Activated naive CD4-positive, alpha-beta T cell treated with anti-CD3 and anti-CD28 coated beads for 36 hours (primary cell): ENCODE data around the gene DNAH3. TPM values are rescaled to one million over a fixed set of nuclear protein-coding genes. Genes with fewer than 3 reads are reported as not detected.
"Not testable (repeated sequence)": the region's sequence is repeated elsewhere in the genome, so short reads cannot be mapped to it uniquely, and the experiment has no call there.

Source experiments
- CTCF ChIA-PET: fragments of 350-600 bp; sonication (Branson Sonifier 250); formaldehyde crosslinking; loops from one replicate; lab custom pipeline; 2021; ENCODE audit warnings: antibody characterized with exemption; lab: Charles Lee
- DNase-seq: peaks from one replicate; pipeline ENCODE4 v3.0.0-alpha.2; 2020
- H3K27ac Mint-ChIP-seq: one replicate; pipeline ENCODE4 v1.8.0; 2021; ENCODE audit warnings: mild to moderate bottlenecking, mixed read lengths
- H3K27me3 Mint-ChIP-seq: one replicate; pipeline ENCODE4 v1.8.0; 2021; ENCODE audit warnings: low read depth, mixed read lengths
- H3K36me3 Mint-ChIP-seq: one replicate; pipeline ENCODE4 v1.8.0; 2021; ENCODE audit warnings: low read depth, mixed read lengths
- H3K4me1 Mint-ChIP-seq: one replicate; pipeline ENCODE4 v1.8.0; 2021; ENCODE audit warnings: low read depth, mixed read lengths
- H3K4me3 Mint-ChIP-seq: one replicate; pipeline ENCODE4 v1.8.0; 2021; ENCODE audit warnings: mild to moderate bottlenecking, moderate library complexity, mixed read lengths
- H3K9me3 Mint-ChIP-seq: one replicate; pipeline ENCODE4 v1.8.0; 2021; ENCODE audit warnings: mixed read lengths
- intact Hi-C: fragments of 100-400 bp; cut with micrococcal nuclease; formaldehyde crosslinking; loops from one replicate; pipeline ENCODE4 v1.15.1; 2023
- total RNA-seq, 2 experiments: library from RNA; stranded (reverse); gene quantifications; one replicate each; pipeline ENCODE4 v1.2.3, GENCODE V29; 2021

The DNAH3 gene
- total RNA-seq, 2 experiments from 2014 or later = not detected

DNA sequence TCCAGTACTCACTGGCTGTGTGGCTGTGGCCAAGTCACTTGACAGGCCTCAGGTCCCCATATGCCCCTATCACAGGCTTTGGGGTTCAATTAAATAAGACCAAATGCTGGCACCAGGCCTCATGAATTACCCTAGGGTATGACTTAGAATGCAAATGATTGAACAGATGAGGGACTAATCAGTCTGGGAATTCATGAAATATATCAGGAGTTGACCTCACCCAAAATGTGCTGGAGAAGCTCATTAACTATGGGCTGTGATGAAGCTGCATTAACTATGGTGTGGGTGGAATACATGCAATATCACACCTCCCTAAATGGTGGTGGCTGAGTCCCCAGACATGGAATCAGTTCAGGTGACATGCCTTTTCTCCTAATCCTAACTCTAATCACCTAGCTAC, 72.1 kb downstream of the DNAH3 start:
- no peak overlapping the region for H3K4me3 Mint-ChIP-seq
- DNase-seq = no peak

DNA sequence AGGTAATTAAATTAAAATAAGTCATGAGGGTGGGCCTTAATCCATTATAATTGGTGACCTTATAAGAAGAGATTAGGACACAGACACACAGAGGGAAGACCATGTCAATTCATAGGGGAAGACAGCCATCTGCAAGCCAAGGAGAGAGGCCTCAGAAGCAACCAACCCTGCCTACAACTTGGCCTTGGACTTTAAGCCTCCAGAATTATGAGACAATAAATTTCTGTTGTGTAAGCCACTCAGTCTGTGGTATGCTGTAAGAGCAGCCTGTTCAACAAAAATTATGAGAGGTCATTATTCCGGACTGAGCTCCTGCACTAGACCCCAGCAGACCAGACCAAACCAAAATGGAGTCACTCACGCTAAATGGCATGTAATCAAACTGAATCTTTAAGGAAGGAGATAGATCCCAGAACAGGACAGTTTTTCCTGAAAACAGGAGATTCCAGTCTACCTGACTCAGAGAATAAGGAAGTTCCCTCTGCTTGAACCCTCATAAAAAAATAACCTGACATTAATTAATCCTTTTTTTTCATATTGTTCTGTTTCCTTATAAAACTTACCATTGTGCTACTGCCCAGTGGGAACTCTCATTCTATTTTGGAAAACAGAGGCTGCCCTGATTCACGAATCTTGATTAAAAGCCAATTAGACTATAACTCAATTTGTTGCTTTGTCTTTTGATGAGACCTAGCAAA, 74.3 kb downstream of the DNAH3 start:
- H3K36me3 Mint-ChIP-seq = no peaks in the 10 kb centered on the region
- H3K4me3 Mint-ChIP-seq = no peak overlapping the region
- H3K9me3 Mint-ChIP-seq = no peaks in the 10 kb centered on the region
- H3K4me1 Mint-ChIP-seq = no peaks in the 10 kb centered on the region
- H3K27me3 Mint-ChIP-seq = no peaks in the 10 kb centered on the region
- no peak for DNase-seq
- CTCF ChIA-PET = no interaction called here
- intact Hi-C loops = no loop called here
- H3K27ac Mint-ChIP-seq = no peak overlapping the region

More for the DNA sequence above, 72.1 kb downstream of the DNAH3 start:
- Mint-ChIP-seq H3K4me1 (no peaks in the 10 kb centered on the region), H3K27me3 (no peaks in the 10 kb centered on the region), H3K36me3 (no peaks in the 10 kb centered on the region), H3K27ac (no peak overlapping the region), H3K9me3 (no peaks in the 10 kb centered on the region)
- intact Hi-C loops = no loop called here
- CTCF ChIA-PET = interaction anchor here (0.6 to 1.7 kb wide), 2 partner anchors 228 kb away, joined by 3 to 6 read pairs; no protein-coding TSS in a partner anchor

DNA sequence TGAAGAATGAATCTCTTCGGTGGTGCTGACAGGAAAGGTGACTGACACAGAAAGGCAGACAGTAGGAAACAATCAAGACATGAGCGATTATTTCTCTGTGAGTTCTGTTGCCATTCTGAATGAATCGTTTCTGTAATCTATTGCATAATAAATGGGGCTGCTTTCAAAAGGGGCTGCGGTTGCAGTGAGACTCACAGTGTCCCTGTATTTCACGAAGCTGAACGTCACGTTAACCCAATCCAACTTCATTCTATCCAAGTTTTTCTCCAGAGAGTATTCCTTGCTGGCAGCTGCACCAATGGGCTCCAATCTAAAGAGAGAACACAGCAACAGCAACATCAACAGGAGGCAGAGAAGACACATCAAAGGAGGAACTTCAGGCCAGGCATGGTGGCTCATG, 75.4 kb downstream of the DNAH3 start:
- Mint-ChIP-seq H3K36me3 (no peaks in the 10 kb centered on the region), H3K27ac (no peak overlapping the region), H3K27me3 (no peaks in the 10 kb centered on the region), H3K4me1 (no peaks in the 10 kb centered on the region), H3K4me3 (no peak overlapping the region), H3K9me3 (no peaks in the 10 kb centered on the region)
- no peak for DNase-seq
- intact Hi-C loops = no loop called here
- CTCF ChIA-PET = no interaction called here

DNA sequence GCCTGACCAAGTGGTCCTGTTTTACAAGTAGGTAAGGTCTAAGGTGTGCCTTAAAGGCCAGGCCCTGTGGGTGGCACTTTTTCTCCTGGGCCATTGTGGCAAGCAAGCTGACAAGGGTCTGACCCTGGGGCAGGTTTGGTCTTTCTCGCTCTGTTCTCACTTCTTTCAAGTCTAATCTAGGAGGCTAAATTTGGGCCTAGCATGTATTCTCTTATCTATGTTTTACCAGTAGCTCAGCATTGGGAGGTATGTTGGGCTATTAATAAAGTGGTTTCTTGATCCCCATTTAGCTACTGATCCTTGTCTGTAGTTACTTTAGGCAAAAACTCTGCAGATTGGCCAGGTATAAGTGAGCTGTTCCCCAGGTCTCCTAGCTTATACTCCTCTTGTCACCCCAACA, 77.7 kb downstream of the DNAH3 start:
- H3K9me3 Mint-ChIP-seq = no peaks in the 10 kb centered on the region
- H3K4me3 Mint-ChIP-seq = no peak overlapping the region

DNA sequence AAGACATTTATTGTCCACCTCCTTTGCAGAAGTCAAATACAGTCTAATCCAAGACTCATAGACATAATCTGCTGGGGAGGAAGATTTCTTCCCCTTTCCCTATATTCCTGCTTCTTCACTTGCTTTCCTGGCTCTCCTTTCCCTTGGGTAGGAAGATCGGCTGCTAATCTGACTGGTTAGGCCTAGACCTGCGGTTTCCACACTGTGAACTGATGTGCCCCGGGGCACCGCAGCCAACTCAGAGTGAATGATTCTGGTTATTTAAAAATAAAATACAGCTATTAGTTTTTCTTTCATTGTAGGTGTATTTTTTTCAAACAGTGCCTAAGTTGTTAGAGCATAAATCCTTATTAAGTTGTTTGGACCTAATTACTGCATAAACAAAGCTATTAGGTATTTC, 78.9 kb downstream of the DNAH3 start:
- no peak overlapping the region for H3K4me3 Mint-ChIP-seq
- no peak for DNase-seq
- H3K27ac Mint-ChIP-seq = no peak overlapping the region
- H3K27me3 Mint-ChIP-seq = no peaks in the 10 kb centered on the region
- CTCF ChIA-PET = no interaction called here
- intact Hi-C loops = no loop called here
- H3K36me3 Mint-ChIP-seq = no peaks in the 10 kb centered on the region
- H3K4me1 Mint-ChIP-seq = no peaks in the 10 kb centered on the region
- H3K9me3 Mint-ChIP-seq = no peaks in the 10 kb centered on the region

More for the DNA sequence above, 77.7 kb downstream of the DNAH3 start:
- H3K36me3 Mint-ChIP-seq = no peaks in the 10 kb centered on the region
- H3K27ac Mint-ChIP-seq = no peak overlapping the region
- no peaks in the 10 kb centered on the region for H3K4me1 Mint-ChIP-seq
- intact Hi-C loops = no loop called here
- H3K27me3 Mint-ChIP-seq = no peaks in the 10 kb centered on the region
- no peak for DNase-seq
- CTCF ChIA-PET = interaction anchor here (0.6 kb wide), 1 partner anchor 335 kb away, joined by 3 read pairs; no protein-coding TSS in a partner anchor

DNA sequence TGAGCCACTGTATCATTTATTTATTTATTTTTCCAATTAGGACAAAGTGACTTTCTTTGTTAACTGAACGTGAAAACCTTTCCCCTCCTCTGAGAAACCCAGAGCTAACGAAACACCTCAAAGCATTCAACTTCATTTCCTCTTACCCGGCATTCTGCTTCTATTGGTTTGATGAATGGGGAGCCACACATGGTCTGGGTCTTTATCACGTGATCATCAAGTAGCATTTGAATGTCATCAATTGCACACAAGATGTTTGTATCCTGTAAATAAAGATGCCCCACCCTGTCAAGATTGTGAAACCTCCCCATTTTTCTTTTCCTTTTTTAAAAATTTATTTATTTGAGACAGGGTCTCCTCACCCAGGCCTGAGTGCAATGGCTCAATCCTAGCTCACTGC, 80.1 kb downstream of the DNAH3 start:
- CTCF ChIA-PET = no interaction called here

DNA sequence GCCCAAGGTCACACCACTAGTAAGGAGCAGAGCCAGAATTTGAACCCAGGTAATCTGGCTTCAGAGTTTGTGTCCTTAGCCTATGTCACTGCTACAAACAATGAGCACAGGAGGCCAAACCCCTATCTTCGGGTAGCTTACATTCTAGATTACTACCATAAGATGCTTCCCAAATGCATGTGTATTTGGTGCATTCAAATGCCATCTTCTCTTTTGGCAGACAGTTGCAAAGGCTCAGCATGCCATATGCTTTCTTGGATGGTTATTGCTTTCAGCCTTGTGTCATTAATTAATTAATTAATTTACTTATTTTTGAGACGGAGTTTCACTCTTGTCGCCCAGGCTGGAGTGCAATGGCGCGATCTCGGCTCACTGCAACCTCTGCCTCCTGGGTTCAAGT, 80.7 kb downstream of the DNAH3 start:
- DNase-seq = no peak
- intact Hi-C loops = no loop called here
- Mint-ChIP-seq H3K4me1 (no peaks in the 10 kb centered on the region), H3K27ac (no peak overlapping the region), H3K36me3 (no peaks in the 10 kb centered on the region), H3K4me3 (no peak overlapping the region), H3K9me3 (no peaks in the 10 kb centered on the region), H3K27me3 (no peaks in the 10 kb centered on the region)
- CTCF ChIA-PET = no interaction called here

More for the DNA sequence above, 80.1 kb downstream of the DNAH3 start:
- H3K9me3 Mint-ChIP-seq = no peaks in the 10 kb centered on the region
- no peaks in the 10 kb centered on the region for H3K27me3 Mint-ChIP-seq
- no peaks in the 10 kb centered on the region for H3K4me1 Mint-ChIP-seq
- H3K4me3 Mint-ChIP-seq = no peak overlapping the region
- no peaks in the 10 kb centered on the region for H3K36me3 Mint-ChIP-seq
- intact Hi-C loops = no loop called here
- DNase-seq = no peak
- no peak overlapping the region for H3K27ac Mint-ChIP-seq

DNA sequence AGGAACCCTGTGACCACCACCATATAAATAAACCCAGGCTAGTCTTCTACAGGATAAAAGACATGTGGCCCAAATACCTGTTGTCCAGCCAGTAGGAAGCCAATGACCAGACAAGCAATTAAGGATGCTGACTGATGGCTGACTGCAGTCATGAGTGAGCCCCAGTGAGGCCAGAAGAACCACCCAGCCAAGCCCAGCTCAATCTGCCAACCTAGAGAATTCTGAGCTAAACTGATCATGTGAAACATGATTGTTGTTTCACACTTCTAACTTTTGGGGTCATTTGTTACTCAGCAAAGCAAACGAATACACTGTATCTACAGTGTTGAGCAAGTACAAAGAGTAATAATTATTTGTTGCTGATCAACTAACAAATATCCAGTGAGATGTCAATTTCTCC, 86.4 kb downstream of the DNAH3 start:
- no peaks in the 10 kb centered on the region for H3K36me3 Mint-ChIP-seq
- H3K27ac Mint-ChIP-seq = no peak overlapping the region
- DNase-seq = no peak
- intact Hi-C loops = no loop called here
- CTCF ChIA-PET = no interaction called here
- no peaks in the 10 kb centered on the region for H3K4me1 Mint-ChIP-seq
- H3K4me3 Mint-ChIP-seq = no peak overlapping the region
- H3K27me3 Mint-ChIP-seq = no peaks in the 10 kb centered on the region
- H3K9me3 Mint-ChIP-seq = no peaks in the 10 kb centered on the region

DNA sequence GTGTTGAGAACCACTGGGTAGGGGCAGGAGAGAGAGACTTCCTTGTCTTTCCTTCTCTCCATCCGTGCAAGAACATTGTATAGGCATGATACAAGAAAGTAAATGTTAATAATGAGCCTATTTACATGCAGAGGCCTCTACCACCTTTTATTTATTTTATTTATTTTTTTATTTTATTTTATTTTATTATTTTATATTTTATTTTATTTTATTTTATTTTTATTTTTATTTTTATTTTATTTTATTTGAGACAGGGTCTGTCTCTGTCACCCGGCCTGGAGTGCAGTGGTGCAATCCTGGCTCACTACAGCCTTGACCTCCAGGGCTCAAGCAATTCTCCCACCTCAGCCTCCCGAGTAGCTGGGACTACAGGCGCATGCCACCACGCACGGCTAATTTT, 87.3 kb downstream of the DNAH3 start:
- CTCF ChIA-PET, DNase-seq, H3K27me3 Mint-ChIP-seq, H3K4me1 Mint-ChIP-seq, intact Hi-C loops, H3K9me3 Mint-ChIP-seq, H3K4me3 Mint-ChIP-seq, H3K36me3 Mint-ChIP-seq, H3K27ac Mint-ChIP-seq: not testable (repeated sequence)

DNA sequence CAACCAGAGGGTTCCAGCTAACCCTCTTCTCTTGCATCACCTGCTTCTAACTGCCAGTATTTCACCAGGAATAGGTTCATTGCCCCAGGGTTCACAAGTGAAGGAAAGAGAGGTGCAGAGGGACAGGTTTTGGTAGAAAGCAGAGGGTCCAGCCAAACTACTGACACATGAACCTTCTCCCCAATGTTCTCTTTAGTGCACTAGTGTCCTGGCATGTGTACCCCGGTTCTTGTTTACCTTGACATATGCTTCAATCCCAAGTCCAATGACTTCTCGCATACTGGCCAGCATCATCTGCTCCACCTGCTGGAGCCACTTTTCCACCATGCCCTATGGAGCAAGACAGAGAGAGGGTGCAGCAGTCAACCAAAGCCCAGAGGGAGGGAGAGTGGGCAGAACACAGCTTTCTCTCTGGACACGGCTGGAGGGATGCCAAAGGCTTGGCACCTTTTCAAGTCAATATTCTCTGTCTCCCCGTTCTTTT, 90.6 kb downstream of the DNAH3 start:
- H3K36me3 Mint-ChIP-seq = no peaks in the 10 kb centered on the region
- H3K4me3 Mint-ChIP-seq = no peak overlapping the region
- DNase-seq = no peak
- CTCF ChIA-PET = no interaction called here
- peaks cover 4% of the 10 kb centered on the region for H3K27me3 Mint-ChIP-seq
- no peaks in the 10 kb centered on the region for H3K9me3 Mint-ChIP-seq
- intact Hi-C loops = no loop called here
- no peaks in the 10 kb centered on the region for H3K4me1 Mint-ChIP-seq
- no peak overlapping the region for H3K27ac Mint-ChIP-seq

DNA sequence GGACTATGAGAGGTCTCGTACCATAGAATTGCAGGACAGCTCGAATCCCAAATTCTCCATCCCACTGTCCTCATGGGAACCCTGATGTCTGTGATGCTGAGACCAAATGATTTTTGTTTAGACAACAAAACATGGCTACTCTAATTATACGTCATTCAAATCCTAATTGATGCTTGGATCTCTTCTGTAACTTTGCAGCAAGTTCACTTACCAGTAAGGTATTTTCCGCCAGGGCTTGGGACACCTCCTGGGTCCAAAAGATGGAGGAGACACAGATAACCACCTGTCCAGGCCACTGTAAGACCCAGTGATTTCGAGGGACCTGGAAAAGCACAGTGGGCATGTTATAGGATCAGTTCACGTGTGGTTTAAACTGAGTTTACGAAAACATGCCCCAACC, 92.8 kb downstream of the DNAH3 start:
- intact Hi-C loops = no loop called here
- H3K4me3 Mint-ChIP-seq = no peak overlapping the region
- H3K27me3 Mint-ChIP-seq = peaks cover 4% of the 10 kb centered on the region
- H3K9me3 Mint-ChIP-seq = no peaks in the 10 kb centered on the region
- no peak for DNase-seq
- no peaks in the 10 kb centered on the region for H3K4me1 Mint-ChIP-seq
- H3K36me3 Mint-ChIP-seq = no peaks in the 10 kb centered on the region
- CTCF ChIA-PET = no interaction called here
- no peak overlapping the region for H3K27ac Mint-ChIP-seq

DNA sequence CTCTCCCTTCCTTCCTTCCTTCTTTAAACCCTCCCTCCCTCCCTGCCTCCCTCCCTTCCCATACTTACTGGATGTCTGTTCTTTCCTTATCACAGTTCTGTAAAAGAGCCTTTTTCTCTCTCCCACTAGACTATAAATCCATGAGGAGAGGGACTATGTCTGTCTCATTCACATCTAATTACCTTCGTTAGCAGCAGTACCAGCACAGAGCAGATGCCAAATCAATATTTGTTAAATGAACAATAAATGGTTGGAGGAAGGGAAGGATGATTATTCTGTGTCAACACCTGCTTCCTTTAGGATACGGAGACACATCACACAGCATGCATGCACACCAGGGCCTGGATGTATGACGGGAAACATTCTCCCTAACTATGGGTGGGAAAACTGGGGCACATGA, 94.2 kb downstream of the DNAH3 start:
- H3K4me3 Mint-ChIP-seq = no peak overlapping the region
- intact Hi-C loops = no loop called here
- no peaks in the 10 kb centered on the region for H3K9me3 Mint-ChIP-seq
- H3K36me3 Mint-ChIP-seq = no peaks in the 10 kb centered on the region
- CTCF ChIA-PET = no interaction called here
- H3K4me1 Mint-ChIP-seq = no peaks in the 10 kb centered on the region
- no peak overlapping the region for H3K27ac Mint-ChIP-seq
- H3K27me3 Mint-ChIP-seq = peaks cover 7% of the 10 kb centered on the region
- no peak for DNase-seq

DNA sequence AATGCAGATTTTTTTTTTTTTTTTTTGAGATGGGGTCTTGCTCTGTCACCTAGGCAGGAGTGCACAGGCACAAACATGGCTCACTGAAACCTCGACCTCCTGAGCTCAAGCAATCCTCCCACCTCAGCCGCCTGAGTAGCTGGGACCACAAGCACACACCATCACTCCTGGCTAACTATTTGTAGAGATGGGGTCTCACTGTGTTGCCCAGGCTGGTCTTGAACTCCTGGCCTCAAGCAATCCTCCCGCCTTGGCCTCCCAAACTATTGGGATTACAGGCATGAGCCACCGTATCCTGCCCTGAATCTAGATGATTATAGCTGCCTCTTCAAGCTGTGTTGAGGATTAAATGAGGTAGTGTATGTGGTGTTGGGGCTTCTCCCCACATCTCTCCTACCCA, 94.9 kb downstream of the DNAH3 start:
- H3K9me3 Mint-ChIP-seq, H3K4me3 Mint-ChIP-seq, DNase-seq, intact Hi-C loops, H3K27ac Mint-ChIP-seq, H3K36me3 Mint-ChIP-seq, CTCF ChIA-PET, H3K4me1 Mint-ChIP-seq: not testable (repeated sequence)
- H3K27me3 Mint-ChIP-seq = peaks cover 11% of the 10 kb centered on the region
